ENCODE data around the gene PLA2G12A.
A peak's percentile ranks its signal among the peaks of the same experiment; 100 is the strongest.

Gene PLA2G12A

DNA sequence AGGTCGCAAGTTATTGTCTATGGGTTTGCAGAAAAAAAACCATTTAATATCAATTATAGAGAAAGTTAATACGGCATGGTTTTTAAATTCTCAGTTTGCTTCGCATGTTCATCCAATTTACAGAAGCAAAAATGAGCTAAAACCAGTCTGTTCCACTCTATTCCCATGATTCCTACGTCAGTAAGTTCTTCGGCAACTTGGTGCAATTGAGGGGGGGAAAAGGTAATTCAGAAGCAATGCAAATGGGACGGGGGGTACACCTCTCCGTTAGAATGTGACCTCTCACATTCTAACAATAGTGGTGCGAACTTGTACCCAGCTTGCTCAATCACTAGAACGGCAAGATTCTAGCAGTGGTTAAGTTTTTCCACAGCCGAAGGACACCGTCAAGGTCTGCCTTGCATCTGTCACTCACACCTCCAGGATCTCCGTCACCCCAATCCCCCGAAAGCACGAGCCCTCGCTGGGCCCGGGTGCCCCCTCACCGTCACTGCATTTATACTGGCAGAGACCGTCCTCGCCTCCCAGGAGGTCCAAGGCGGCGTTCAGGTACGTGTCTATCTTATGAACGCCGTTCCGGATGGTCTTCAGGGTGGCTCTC is 653 bp downstream of the PLA2G12A start:
- DNase-seq (ENCODE audit: low read depth, low spot score) = no peak

DNA sequence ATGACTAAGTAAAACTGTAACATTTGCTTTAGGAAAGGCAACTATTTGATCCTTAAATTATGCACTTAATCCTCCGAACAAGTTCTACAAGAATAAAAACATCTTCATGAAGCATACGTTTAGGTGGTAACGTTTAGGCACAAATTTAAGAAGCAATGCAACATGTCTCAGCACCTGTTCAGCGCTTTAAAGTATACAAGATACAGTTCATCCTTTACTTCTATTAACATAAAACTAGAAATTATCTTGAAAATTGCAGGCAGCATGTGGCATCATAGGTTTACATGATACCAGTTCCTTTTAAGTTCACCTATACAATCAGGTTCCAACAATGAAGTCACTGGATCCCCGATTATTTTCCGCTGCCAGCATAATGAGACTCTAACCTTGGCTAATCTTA is 1.5 kb downstream of the PLA2G12A start:
- DNase-seq (ENCODE audit: low read depth, low spot score) = no peak

DNA sequence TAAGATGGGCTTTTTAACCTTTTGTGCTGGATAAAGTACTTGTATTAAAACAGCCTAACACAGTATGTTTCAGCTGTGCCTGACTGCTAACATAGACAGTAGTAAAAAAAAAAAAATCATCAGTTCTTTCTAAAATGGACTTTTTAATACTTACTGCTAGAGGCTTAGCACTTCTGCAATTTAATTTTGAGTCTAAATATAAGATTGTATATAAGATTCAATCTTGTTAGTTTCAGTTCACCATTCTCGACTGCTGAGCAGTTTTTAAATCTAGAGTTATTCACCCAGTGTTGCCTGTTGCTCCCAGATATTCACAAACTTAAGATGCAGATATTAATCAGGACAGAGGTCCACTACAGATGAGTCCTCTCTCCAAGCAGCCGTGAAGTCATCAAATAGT is 6.8 kb downstream of the PLA2G12A start:
- DNase-seq (ENCODE audit: low read depth, low spot score) = no peak

DNA sequence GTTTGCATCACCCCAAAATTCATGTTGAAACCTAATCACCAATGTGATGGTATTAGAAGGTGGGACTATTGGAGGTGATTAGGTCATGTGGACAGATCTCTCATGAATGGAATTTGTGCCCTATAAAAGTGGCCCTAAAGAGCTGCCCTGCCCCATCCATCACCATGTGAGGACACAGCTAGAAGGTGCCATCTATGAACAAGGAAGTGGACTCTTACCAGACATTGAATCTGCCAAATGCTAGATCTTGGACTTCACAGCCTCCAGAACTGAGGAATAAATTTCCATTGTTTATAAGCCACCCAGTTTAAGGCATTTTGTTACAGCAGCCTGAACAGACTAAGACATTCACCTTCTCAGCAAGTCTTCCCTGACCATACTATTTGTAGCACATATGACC is 7.5 kb downstream of the PLA2G12A start:
- no peak for DNase-seq (ENCODE audit: low read depth, low spot score)

DNA sequence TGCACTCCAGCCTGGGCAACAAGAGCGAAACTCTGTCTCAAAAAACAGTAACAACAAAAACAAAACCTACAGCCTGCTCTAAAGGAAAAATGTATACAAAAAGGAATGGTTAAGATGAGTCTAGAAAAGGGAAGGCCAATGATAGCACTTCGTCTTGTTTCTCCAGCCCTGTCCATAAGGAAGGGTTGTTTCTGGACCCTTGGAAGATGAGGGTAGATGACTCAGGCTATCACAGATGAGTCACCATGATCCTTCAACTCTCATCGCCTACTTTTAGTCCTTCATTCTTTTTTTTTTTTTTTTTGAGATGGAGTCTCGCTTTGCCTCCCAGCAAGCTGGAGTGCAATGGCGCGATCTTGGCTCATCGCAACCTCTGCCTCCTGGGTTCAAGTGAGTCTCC is 8.8 kb downstream of the PLA2G12A start:
- no peak for DNase-seq (ENCODE audit: low read depth, low spot score)

DNA sequence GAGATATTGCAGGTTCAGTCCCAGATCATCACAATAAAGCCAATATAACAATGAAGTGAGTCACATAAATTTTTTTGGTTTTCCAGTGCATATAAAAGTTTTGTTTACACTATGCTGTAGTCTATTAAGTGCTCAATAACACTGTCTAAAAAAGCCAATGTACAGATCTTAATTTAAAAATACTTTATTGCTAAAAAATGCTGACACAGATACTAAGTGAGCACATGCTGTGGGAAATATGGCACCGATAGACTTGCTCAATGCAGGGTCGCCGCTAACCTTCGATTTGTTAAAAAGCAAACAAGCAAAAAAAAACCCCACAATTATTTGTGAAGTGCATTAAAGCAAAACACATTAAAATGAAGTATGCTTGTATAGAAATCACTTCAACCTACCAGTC is 10.3 kb downstream of the PLA2G12A start:
- no peak for DNase-seq (ENCODE audit: low read depth, low spot score)

DNA sequence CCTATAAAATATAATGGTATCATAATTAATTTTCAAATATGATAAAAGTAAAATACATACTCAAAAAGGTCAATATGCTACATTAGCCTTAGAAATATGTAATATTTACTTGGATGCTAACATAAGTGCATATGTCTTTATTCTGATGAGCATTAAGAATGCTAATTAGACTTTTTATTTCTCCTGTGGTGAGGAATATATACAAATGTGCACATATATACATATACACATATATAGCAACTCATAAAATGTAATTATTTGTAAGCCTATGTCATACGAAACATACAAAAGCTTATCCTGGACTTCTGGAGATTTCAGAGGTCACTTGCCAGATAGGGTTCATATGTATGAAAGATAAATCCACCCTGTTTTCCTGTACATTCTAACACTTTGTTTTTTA is 11.1 kb downstream of the PLA2G12A start:
- DNase-seq (ENCODE audit: low read depth, low spot score) = no peak

DNA sequence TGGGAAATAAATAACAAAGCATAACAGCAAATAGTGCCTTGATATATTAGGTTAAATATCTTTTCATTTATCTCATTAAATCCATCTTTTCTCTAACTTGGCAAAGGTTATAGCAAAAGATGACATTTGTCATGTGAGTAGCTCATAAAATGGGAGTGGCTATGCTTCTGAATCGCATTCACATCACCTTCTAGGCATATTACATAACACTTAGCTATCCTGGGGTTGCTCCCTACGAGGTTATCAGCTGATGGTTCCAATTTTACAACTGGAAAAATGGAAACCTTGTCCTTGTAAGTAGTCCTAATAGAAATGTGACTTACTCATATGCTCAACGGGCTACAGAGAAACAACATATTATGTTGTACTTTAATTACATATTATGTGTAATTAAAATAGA is 16.4 kb downstream of the PLA2G12A start:
- no peak for DNase-seq (ENCODE audit: low read depth, low spot score)

DNA sequence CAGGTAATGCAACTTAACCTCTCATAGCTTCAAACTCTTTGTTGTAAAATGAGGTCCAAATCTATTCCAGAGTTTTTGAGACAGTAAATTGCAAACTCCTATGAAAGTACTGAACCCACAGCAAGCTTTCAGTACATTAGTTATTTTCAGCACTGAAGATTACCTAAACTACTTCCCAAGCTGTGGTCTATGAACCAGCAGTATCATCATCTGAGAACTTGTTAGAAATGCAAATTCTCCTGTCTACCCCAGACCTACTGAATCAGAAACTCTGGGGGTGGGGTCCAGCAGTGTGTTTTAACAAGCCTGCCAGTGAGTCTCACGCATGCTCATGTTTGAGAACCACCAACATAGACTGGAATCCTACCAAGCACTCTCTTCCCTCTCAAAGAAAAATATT is 20.9 kb downstream of the PLA2G12A start:
- no peak for DNase-seq (ENCODE audit: low read depth, low spot score)

DNA sequence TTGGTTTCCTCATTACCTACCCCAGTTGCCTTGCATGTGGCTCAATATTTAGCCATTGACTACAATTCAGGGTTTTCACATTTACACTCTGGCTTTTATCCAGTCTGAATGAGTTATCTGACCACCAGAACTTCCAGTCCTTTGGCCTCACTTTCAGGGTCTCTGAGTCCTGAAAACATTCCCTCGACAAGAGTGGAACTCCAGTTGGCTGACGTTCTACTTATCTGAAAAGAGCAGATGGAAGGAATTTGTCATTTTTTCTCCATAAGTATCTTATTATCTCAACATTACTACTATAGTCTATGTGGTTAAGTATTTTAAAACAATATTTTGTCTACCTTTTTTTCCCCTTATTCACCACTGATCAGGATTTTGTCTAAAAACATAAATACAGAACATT is 21.4 kb downstream of the PLA2G12A start:
- no peak for DNase-seq (ENCODE audit: low read depth, low spot score)

DNA sequence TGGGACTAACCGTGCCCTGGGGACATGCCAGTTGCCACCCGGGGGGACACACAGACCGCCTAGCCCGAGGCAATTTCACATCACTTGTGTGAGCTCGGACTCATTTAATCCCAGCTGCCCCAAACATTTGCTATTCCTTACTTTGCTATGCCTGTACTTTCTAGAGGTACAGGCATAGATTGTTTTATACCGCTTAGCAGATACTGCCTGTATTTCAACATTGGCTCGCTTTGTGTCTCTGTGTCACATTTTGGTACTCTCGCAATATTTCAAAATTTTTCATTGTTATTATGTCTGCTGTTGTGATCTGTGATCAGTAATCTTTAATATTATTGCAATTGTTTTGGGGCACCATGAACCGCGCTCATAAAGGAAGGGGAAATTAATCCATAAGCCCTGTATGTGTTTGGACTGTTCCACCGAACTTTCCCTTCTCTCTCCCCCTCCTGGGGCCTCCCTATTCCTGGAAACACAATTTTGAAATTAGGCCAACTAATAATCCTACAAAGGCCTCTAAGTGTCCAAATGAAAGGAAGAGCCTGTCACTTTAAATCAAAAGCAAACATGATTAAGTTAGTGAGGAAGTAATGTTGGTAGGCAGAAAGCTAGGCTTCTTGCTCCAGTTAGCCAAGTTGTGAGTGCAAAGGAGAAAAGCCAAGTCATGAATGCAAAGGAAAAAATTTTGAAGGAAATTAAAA is 26.1 kb downstream of the PLA2G12A start:
- DNase-seq (ENCODE audit: low read depth, low spot score) = no peak

DNA sequence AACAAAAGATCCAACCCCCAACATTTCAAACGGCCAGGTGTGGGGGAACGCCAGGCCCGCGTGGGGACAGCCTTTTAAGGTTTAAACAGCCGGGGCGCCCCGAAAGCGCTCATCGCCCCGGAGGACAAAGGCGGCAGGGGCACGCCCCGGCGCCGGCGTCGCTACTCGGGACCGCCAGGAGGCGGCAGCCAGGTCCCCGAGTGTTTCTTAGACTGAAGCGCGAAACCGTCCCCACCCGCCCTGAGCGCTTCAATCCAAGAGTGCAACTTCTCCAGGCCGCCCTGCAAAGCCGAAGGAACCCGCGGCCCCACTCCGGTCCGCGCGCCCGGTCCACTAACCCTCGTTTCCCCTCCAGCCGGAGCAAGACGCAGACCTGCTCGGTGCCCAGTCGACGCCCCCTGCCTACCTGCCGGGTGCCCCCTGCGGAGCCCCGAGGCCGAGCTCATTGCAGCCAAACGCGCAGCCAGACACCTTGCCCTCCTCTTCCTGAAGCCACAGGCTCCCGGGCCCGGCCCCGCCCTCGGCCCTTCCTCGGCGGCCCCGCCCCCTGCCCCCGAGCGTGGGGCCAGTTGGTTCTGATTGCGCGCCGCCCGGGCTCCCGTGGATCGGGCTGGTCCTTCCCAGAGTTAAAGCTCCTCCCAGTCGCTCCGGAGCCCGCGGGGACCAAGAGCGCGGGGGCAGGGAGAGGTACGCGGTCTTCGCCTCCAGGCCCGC is 26.8 kb downstream of the PLA2G12A start, which contains the start of gene CASP6:
TSS of gene CASP6 (minus strand) at position 496 of the 714 bp plus-strand sequence. CDS start at position 446, 50 bp downstream.
- peak; percentile 49 for DNase-seq (ENCODE audit: low read depth, low spot score)

DNA sequence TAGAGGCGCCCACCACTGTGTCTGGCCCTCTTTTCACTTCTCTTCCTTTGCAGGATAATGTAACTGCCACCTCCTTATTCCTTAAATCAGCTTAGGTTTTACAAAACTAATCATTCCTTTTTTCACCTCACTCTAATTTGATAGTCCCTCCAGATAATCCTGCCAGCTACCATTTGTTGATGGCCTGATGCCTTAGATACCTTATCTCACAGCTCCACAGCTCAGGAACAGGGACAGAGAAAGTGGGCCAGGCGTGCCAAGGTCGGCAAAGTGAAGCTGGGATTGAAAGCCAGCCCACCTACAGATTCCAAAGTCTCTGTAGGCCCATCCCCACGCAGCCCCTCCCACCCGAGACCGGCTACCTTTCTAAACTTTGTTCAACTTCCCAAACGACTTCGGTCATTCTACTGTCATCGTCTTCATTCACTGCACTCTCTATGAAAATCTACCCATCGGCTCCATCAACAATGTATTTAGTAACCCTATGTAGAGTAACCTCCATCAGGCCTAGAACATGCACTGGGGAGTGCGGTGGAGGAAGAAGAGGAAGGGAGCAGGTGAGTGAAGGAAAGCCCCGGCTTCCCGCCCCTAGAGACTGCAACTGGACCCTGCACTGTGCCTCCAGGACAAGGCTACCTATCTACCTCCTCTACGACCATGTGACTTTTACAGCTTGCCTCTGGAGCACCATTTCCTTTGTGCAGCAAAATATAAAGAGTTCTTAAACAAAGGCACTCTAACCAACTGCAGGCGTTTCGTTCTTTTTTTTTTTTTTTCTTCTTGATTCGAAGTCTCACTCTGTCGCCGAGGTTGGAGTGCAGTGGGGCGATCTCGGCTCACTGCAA is 28.1 kb downstream of the PLA2G12A start:
- DNase-seq (ENCODE audit: low read depth, low spot score) = no peak

DNA sequence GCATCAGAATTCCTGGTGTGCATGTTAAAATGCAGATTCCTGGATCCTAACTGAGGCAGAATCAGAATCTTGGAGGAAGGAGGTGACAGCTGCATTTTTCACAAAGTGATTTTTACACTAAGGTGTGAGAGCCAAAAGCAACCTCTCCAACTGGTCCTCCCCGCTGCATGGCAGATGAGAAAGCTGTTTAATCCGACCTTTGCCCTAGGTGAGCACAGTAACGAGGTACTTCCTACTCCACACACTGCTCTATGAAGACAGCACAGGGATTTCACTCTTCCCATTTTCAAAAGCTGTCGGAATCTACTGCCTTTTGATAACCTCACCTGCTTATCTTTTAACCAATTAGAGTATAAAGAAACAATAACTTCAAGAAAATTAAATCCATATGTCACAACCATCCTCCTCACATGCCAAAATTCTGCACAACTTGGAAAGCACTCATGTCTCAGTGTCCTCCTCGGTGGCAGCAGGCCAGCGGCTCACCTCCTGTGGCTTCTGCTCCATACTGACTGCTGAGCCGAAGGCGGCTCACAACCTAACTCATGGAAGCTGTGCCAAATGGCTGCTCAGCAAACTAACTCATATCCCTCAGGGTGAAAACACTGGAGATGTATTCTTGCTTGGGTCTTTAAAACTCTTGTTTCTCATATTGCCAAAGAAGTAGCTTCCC is 30.2 kb downstream of the PLA2G12A start:
- DNase-seq (ENCODE audit: low read depth, low spot score) = peak; percentile 54

DNA sequence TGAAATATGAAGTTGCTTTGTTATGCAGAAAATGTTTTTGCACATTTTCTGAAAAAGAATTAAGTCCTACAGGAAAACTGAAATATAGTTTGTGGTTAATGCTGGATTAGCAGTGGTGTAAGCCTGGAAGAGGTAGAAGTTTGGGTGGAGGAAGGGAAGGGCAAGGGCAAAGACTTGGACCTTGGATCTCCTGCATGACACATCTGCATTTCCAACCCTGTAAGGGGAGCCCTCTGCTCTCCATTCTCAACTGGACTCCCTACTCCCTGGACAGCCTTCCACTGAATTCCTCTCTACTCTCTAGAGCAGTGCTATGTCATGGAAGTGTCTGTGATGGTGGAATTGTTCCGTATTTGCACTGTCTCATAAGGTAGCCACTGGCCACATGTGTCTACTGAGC is 31.2 kb downstream of the PLA2G12A start:
- no peak for DNase-seq (ENCODE audit: low read depth, low spot score)

DNA sequence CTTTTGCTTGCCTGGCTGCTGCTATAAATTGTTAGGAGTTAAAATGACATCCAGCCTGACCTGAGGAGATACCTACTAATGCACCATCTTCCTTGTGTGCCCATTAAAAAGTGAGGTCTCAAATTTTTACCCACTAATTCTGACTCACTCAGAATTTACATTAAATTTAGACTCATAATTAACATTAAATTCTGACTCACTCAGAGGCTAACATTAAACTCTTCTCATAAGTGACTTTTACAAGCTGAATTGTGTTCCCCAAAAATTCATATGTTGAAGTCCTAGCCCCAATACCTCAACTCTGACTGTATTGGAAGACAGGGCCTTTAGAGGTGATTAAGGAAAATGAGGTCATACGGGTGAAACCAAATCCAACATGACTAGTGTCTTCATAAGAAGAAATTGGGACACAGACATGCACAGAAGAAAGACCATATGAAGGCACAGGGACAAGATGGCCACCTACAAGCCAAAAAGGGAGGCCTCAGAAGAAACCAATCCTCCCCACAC is 38.4 kb downstream of the PLA2G12A start:
- no peak for DNase-seq (ENCODE audit: low read depth, low spot score)

DNA sequence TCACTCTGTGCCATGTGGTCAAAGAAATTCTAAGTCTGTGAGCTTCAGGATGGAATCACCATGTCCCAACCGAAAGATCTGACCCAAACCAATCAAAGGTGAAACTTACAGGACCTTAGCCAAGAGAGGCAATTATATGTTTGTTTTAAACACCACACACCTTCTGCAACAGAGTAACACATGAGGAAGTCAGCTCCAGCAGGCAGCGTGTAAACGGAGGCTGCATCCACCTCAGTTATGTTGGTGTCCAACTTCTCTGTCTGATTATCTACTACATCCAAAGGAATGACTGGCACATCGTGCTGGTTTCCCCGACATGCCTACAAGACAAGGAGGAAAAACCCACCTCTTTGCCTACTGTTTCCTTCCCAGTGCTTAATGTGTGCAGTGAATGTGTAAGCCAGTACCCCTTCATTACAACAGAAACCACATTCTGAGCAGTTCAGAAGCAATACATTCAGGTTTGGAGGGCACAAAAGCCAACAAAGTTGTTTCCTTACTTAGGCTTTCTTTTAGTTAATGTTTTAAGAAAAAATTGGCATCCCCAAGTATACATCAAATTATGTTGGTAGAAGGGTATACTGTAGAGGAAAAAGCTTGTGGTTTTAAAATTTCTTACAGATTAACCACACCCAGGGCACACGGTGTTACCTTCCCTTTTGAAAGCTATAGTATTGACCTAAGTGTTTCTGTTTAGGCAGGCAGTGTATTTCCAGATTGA is 39.0 kb downstream of the PLA2G12A start:
- no peak for DNase-seq (ENCODE audit: low read depth, low spot score)

DNA sequence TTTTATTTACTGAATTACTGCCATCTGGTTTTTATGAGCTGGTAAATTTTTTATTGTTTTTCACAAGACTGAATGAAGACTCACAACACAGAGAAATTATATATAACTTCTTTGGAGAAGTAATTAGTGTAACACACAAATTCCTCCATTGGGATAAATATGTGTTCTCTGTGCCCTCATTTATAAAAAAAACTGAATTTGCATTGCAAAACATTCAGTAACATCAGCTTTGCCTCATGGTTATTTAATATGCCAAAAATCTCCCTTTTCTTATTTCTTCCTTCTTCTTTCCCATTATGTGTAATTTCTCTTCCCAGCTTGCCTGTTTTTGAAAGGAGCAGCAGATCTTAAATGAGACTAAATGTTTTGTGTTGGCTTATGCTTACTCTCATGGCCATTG is 45.1 kb downstream of the PLA2G12A start:
- no peak for DNase-seq (ENCODE audit: low read depth, low spot score)

DNA sequence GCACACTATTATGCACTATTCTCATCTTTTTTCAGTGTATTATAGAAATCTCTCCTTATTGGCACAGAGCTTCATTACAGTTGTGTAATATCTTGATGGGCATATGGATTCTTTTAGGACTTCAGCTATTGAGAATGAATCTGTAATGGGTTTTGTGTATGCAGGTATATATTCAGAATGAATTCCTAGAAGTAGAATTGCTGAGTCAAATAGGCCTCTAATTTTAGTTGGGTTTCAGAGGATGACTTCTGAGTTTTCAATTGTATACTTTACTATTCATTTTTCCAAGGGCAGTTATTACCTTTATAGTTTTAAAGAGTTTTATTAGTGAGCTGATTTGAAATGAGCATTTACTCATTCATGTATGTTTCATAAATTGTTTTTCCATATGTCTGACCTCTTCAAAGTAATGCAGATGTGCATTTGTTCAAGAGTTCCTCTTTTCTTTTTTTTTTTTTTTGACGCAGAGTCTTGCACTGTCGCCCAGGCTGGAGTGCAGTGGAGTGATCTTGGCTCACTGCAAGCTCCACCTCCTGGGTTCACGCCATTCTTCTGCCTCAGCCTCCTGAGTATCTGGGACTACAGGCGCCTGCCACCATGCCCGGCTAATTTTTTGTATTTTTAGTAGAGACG is 46.1 kb downstream of the PLA2G12A start:
- no peak for DNase-seq (ENCODE audit: low read depth, low spot score)

DNA sequence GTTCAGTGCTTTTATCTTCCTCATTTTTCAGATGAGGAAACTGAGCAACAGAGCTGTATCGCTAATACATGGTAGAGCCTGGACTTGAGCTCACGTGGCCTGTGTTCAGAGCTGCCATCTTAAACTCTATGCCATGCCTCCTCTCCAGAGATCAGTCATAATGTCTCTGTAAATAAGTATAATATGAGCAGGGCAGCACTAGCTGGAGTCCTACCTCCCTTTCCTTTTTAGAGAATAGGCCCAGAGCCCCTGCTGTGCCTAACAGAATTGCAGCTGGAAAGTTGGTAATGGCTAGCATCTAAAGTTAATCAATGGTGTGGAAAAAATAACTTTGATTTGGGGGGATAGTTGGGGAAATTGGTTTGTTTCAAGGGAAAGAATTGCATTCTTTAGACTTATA is 47.0 kb downstream of the PLA2G12A start:
- DNase-seq (ENCODE audit: low read depth, low spot score) = no peak

Measured in smooth muscle cell of the brain vasculature (primary cell).